ENCODE results near the gene KRTAP1-3.

GRCh38 chr17:41004397-41004796, 30.3 kb downstream of the KRTAP1-3 start:
- TF ChIP-seq CTCF (IDR thresholded peaks at IDR 0.05; ENCODE audit: low read depth, low read length), result no peak
- no peak for TF ChIP-seq EZH2phosphoT487 (IDR thresholded peaks at IDR 0.05; ENCODE audit: low read depth)
